HG03135 (cell line): ENCODE measurements around the gene DTNB.
"Not testable (repeated sequence)": the region's sequence is repeated elsewhere in the genome, so short reads cannot be mapped to it uniquely, and the experiment has no call there.

Experiments
- ATAC-seq: cut with Tn5 transposase; IDR thresholded peaks from one replicate; pipeline ENCODE4 v1.9.1; 2021; ENCODE audit warnings: mild to moderate bottlenecking, moderate library complexity; ENCODE audit not compliant: unreplicated experiment

Gene DTNB

GRCh38 chr2:25424426-25425028, 248.8 kb downstream of the DTNB start:
- no peak for ATAC-seq

GRCh38 chr2:25421820-25422411, 251.5 kb downstream of the DTNB start:
- ATAC-seq = no peak

GRCh38 chr2:25421289-25421688, 252.1 kb downstream of the DTNB start:
- ATAC-seq = no peak

DNA sequence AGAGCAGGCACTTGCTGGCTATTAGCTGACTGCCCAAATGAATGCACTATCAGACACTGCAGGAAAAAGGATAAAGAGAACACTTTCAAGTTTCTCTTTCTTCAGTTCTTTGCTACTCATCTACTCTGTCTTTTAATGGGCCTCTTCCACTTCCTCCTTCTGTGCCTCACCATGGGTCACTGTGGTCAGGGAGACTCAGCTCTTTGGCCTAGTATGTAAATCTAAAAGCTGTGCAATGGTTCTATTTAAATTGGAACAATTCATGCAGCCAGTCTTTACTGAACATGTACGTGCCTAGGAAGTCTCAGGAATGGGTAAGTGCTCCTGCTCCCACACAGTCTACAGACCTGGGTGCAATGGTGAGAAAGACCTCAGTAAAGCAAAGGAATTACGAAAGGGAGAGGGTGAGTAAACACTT, 252.5 kb downstream of the DTNB start:
- ATAC-seq = peak; percentile 41

GRCh38 chr2:25419678-25420242, 253.6 kb downstream of the DTNB start:
- ATAC-seq = peak; percentile 71

- no peak for ATAC-seq
These were observed 254.3 kb downstream of the DTNB start for GRCh38 chr2:25418944-25419677.

GRCh38 chr2:25417715-25418369, 255.5 kb downstream of the DTNB start:
- no peak for ATAC-seq

DNA sequence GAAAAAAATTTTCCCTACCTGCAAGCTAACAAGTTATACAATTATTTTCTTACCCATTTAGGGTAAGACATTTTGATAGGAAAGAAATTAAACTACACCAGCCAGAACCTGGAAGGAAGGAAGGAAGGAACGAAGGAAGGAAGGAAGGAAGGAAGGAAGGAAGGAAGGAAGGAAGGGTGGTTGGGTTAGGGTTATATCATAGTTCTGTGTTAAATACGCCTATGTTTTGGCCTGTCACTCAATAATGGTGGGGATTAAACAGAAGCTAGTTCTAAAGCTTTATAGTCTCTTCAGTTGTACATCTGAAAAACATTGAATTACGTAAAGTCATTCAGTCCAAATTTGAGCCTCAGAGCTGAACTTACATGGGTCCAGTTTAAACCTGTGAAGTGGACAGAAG, 256.7 kb downstream of the DTNB start:
- no peak for ATAC-seq

DNA sequence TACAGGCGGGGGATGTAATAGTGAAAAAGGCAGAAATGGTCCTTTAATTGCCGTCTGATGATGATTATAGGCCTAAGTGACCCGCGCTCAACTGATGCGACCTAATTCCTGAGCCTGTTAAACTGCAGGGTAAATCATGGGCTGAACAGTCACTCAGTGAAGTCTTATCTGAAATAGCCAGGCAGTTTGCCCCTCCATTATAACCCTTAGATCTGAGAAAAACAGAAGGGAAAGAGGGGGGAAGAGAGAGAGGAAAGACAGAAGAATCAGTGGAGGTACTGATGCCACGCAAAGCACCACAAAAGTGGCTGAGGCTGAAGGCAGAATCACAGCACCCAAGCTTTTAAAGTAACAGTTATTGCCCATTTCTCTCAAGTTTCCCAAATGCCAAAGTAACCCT, 258.6 kb downstream of the DTNB start:
- ATAC-seq = no peak

DNA sequence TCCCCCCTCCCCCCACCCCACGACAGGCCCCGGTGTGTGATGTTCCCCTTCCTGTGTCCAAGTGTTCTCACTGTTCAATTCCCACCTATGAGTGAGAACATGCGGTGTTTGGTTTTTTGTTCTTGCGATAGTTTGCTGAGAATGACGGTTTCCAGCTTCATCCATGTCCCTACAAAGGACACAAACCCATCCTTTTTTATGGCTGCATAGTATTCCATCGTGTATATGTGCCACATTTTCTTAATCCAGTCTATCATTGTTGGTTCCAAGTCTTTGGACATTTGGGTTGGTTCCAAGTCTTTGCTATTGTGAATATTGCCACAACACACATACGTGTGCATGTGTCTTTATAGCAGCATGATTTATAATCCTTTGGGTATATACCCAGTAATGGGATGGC, 260.0 kb downstream of the DTNB start:
- not testable (repeated sequence) for ATAC-seq

GRCh38 chr2:25411753-25412152, 261.6 kb downstream of the DTNB start:
- ATAC-seq = no peak

- ATAC-seq = no peak
These were observed 262.1 kb downstream of the DTNB start for GRCh38 chr2:25411281-25411680.

- no peak for ATAC-seq
These were observed 263.0 kb downstream of the DTNB start for GRCh38 chr2:25410370-25410769.

DNA sequence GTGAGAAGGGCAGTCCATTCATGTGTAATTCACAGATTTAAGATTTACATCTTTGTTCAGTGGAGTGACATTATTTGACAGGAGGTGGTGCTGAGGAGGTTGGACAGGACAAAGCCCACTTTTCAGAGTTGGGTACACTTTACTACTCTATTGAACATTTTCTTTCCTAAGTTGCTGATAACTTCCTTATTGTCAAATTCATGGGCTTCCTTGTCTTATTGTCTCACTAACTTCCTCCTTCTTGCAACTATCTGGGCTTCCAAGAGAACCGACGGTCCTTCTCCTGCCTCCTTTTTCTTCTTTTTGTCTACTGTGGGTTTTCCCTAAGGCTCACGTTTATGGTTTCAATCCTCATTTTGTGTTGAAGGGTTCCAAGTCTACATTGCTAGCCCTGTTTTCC, 263.9 kb downstream of the DTNB start:
- no peak for ATAC-seq

- no peak for ATAC-seq
These were observed 264.3 kb downstream of the DTNB start for GRCh38 chr2:25409044-25409443.

DNA sequence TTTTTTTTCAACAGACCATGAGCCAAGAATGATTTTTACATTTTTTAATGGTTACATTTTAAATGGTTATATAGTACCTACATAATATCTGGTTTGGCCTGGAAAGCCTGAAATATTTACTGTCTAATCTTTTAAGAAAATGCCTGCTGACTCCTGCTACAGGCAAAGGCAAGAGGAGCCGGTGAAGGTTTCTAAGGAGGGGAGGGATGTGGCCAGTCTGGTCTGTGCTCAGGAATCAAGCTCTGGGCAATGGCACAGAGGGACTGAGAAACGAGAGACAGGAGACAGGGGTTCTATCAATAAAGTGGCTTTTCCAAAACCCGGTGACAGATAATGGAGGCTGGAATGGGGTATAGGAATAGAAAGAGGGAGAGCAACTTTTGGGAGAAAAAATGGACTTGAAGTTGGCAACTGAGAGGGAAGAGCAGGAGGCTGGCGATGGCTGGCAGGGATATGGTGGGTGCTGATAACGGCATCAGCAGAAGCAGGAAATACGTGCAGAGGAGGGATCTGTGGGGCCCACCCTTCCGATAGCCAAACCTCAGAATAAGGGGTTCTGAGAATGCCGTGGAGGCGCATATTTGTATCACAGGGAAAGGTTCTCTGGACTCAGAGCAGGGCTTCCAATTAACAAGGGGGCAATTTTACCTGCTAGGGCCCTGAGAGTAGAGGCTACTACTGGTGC, 267.6 kb downstream of the DTNB start:
- ATAC-seq = no peak

GRCh38 chr2:25403120-25403760, 270.1 kb downstream of the DTNB start:
- peak; percentile 69 for ATAC-seq

DNA sequence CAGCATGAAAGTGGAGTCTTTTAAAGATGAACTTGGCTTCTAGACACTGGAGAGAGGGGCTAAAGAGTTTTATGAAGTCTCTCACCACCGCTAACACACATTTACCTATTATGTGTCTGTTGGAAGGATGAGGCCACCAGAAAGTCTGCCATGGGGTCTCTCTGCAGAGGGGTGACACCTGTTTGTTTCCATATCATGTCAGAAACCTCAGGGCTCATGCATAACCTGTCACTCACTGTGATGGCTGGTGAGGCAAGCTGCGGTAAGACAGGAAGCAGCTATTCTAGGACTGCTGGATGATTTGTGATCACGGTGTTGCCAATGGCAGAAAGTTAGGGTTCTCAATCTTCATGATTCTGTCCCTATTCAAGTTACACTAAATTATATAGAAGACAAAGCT, 270.9 kb downstream of the DTNB start:
- ATAC-seq = peak; percentile 41

- ATAC-seq = no peak
These were observed 271.9 kb downstream of the DTNB start for GRCh38 chr2:25401307-25402026.
